HepG2 (cell line): ENCODE measurements around the gene ITGB2. TPM values are rescaled to one million over a fixed set of nuclear protein-coding genes. Genes with fewer than 3 reads are reported as not detected.

ENCODE experiments used
- ATAC-seq: fragments of 200-7000 bp; cut with Tn5 transposase; 3 replicates; pipeline ENCODE4 v1.9.1; 2020; ENCODE audit warnings: mild to moderate bottlenecking, moderate library complexity
- BruUV-seq: library from RNA; stranded (reverse); fragments of 400-500 nt; replicated peaks from 2 replicates; lab custom pipeline; 2021; lab: Mats Ljungman, UMichigan
- CTCF ChIA-PET: fragments of 300-600 bp; formaldehyde crosslinking; extraction: SDS; loops from one replicate; lab custom pipeline; 2021; ENCODE audit warnings: low total read pairs, inconsistent platforms, low intra/inter-chr PET ratio; lab: Yijun Ruan, JAX
- POLR2A ChIA-PET: fragments of 350-600 bp; sonication (Branson Sonifier 250); formaldehyde crosslinking; loops from one replicate; lab custom pipeline; 2020; ENCODE audit warnings: antibody characterized with exemption, inconsistent platforms; lab: Yijun Ruan, JAX
- DNase-seq: peaks from one replicate; pipeline ENCODE4 v3.0.0-alpha.2; 2015; ENCODE audit warnings: low spot score
- FAIRE-seq: peaks from 3 replicates; lab custom pipeline; 2011; peaks lifted over from hg19 to GRCh38; lab: Jason Lieb, UNC
- H2AFZ ChIP-seq: one replicate; pipeline ENCODE4 v1.6.1; 2011; ENCODE audit warnings: low read length, inconsistent platforms
- H3K27ac ChIP-seq: fragments of 300-600 bp; 3 replicates; pipeline ENCODE4 v1.8.0; 2011; ENCODE audit warnings: mixed run types, mild to moderate bottlenecking, mixed read lengths, low read length, inconsistent platforms; ENCODE audit not compliant: insufficient read depth; ENCODE audit errors: extremely low read length
- H3K27me3 ChIP-seq, 2 experiments: fragments of 200-600 bp in 1 of 2; 2 replicates in 1 of 2; 3 replicates in 1 of 2; pipeline versions ENCODE4 v1.6.0 to v1.8.0; 2011; ENCODE audit warnings: low read length in 2 of 2, mild to moderate bottlenecking in 2 of 2, moderate library complexity in 2 of 2, inconsistent platforms in 1 of 2; ENCODE audit not compliant: insufficient read depth in 2 of 2, control insufficient read depth in 1 of 2
- H3K36me3 ChIP-seq, 2 experiments: fragments of 200-600 bp in 1 of 2; replicated peaks in 1 of 2; 2 replicates in 1 of 2; 3 replicates in 1 of 2; pipeline versions ENCODE4 v1.5.1 to v1.8.0; 2011; ENCODE audit warnings: low read length in 2 of 2, inconsistent platforms in 1 of 2; ENCODE audit not compliant: insufficient read depth in 2 of 2, control insufficient read depth in 1 of 2
- H3K4me1 ChIP-seq: 2 replicates; pipeline ENCODE4 v1.5.1; 2012; ENCODE audit warnings: low read length, inconsistent platforms; ENCODE audit not compliant: insufficient read depth
- H3K4me2 ChIP-seq: 2 replicates; pipeline ENCODE4 v1.6.0; 2011; ENCODE audit warnings: low read depth, low read length, inconsistent platforms
- H3K4me3 ChIP-seq, 3 experiments: fragments of 200-600 bp in 1 of 3; sonication (generic), shearing (Covaris generic) in 1 of 3; replicated peaks in 1 of 3; 2 replicates each; pipeline ENCODE4 v1.5.1; 2011 to 2016; ENCODE audit warnings: low read length in 3 of 3, inconsistent platforms in 2 of 3, low read depth in 2 of 3, mild to moderate bottlenecking in 2 of 3, control low read depth in 1 of 3, mixed read lengths in 1 of 3; ENCODE audit not compliant: insufficient read depth in 1 of 3
- H3K79me2 ChIP-seq: one replicate; pipeline ENCODE4 v1.6.1; 2011; ENCODE audit warnings: low read length, inconsistent platforms; ENCODE audit not compliant: insufficient read depth
- H3K9ac ChIP-seq: 2 replicates; pipeline ENCODE4 v1.6.0; 2011; ENCODE audit warnings: mild to moderate bottlenecking, low read depth, low read length, inconsistent platforms; ENCODE audit not compliant: insufficient read depth
- H3K9me3 ChIP-seq: 2 replicates; pipeline ENCODE4 v1.5.1; 2012; ENCODE audit warnings: mild to moderate bottlenecking, low read length
- H4K20me1 ChIP-seq: 2 replicates; pipeline ENCODE4 v1.6.0; 2011; ENCODE audit warnings: inconsistent platforms, mild to moderate bottlenecking, low read length, moderate library complexity; ENCODE audit not compliant: insufficient read depth
- ATF7 ChIP-seq, 2 experiments: fragments of 450-650 bp in 1 of 2; sonication (generic) in 1 of 2; formaldehyde crosslinking in 1 of 2; IDR thresholded peaks; 2 replicates each; pipeline versions ENCODE4 v1.4.0 to v1.6.1; 2016 to 2020; ENCODE audit warnings: antibody characterized with exemption in 1 of 2, mild to moderate bottlenecking in 1 of 2, missing genetic modification reagents in 1 of 2
- CBFB ChIP-seq: sonication (generic); formaldehyde crosslinking; IDR thresholded peaks from 2 replicates; pipeline ENCODE4 v1.4.0; 2020; ENCODE audit warnings: missing genetic modification reagents
- MZF1 ChIP-seq: sonication (generic); formaldehyde crosslinking; IDR thresholded peaks from 2 replicates; pipeline ENCODE4 v1.8.1; 2023; ENCODE audit warnings: mild to moderate bottlenecking, missing genetic modification reagents, borderline replicate concordance
- PHB2 ChIP-seq: fragments of 450-650 bp; IDR thresholded peaks from 2 replicates; pipeline ENCODE4 v1.6.1; 2018; ENCODE audit not compliant: partially characterized antibody
- PHF8 ChIP-seq: sonication (generic); formaldehyde crosslinking; IDR thresholded peaks from 2 replicates; pipeline ENCODE4 v1.5.0; 2020; ENCODE audit warnings: missing genetic modification reagents
- PTBP1 ChIP-seq: fragments of 200-400 bp; formaldehyde crosslinking; IDR thresholded peaks from 2 replicates; pipeline ENCODE4 v1.6.1; 2018; ENCODE audit warnings: low read length, low read depth; ENCODE audit not compliant: poor library complexity, severe bottlenecking
- ZC3H4 ChIP-seq: sonication (generic); formaldehyde crosslinking; IDR thresholded peaks from 2 replicates; pipeline ENCODE4 v1.4.0; 2020; ENCODE audit warnings: missing genetic modification reagents, borderline replicate concordance
- ZFP62 ChIP-seq: sonication (generic); formaldehyde crosslinking; IDR thresholded peaks from 2 replicates; pipeline ENCODE4 v1.4.0; 2020; ENCODE audit warnings: missing genetic modification reagents
- ZNF101 ChIP-seq: sonication (generic); formaldehyde crosslinking; IDR thresholded peaks from 2 replicates; pipeline ENCODE4 v1.4.0; 2020; ENCODE audit warnings: mild to moderate bottlenecking, low read depth, missing genetic modification reagents, borderline replicate concordance
- ZNF652 ChIP-seq: IDR thresholded peaks from 2 replicates; pipeline ENCODE4 v1.6.1; 2016; ENCODE audit warnings: low read depth, borderline replicate concordance
- ZNF841 ChIP-seq: sonication (generic); formaldehyde crosslinking; IDR thresholded peaks from 2 replicates; pipeline ENCODE4 v1.8.1; 2023; ENCODE audit warnings: missing genetic modification reagents, borderline replicate concordance
- ZSCAN21 ChIP-seq: sonication (generic); formaldehyde crosslinking; IDR thresholded peaks from 2 replicates; pipeline ENCODE4 v1.8.0; 2022; ENCODE audit warnings: mild to moderate bottlenecking, missing genetic modification reagents, moderate library complexity, borderline replicate concordance
- WGBS: methylation state at CpG from one replicate; pipeline ENCODE4 v1.1.6; 2017; ENCODE audit warnings: low lambda C conversion rate; 5-methylcytosine and 5-hydroxymethylcytosine counted together
- in situ Hi-C: cut with HindIII; loops from 2 replicates; pipeline ENCODE4 v1.10.0; 2017; ENCODE audit warnings: low pct_unique_long_range_greater_than_20kb; ENCODE audit not compliant: extremely low pct_ligation_motif_present
- intact Hi-C: fragments of 100-400 bp; cut with micrococcal nuclease; formaldehyde crosslinking; loops from one replicate; pipeline ENCODE4 v1.10.0; 2022; ENCODE audit not compliant: unreplicated experiment
- polyA plus RNA-seq, 8 experiments: library from polyadenylated mRNA; depleted of rRNA in 3 of 8; stranded (reverse) in 7 of 8; unstranded in 1 of 8; fragments of >200 nt; fragmentation: Illumina TruSeq in 4 of 8; extraction: Trizol in 4 of 8; gene quantifications; 2 replicates each; pipeline versions ENCODE4 v1.2.1 to v1.2.3, GENCODE V29; 2011 to 2016; ENCODE audit warnings: low read depth in 4 of 8, missing spikeins in 1 of 8, mixed read lengths in 1 of 8; ENCODE audit not compliant: insufficient read depth in 1 of 8
- total RNA-seq, 5 experiments: library from RNA; depleted of rRNA; stranded (reverse); fragments of >200 nt; fragmentation: Illumina TruSeq; extraction: Trizol; gene quantifications; 2 replicates each; pipeline ENCODE4 v1.2.3, GENCODE V29; 2016; ENCODE audit warnings: low read depth in 1 of 5
- TF ChIP-seq, protein P1 (sequence below): sonication (generic); formaldehyde crosslinking; IDR thresholded peaks from 2 replicates; pipeline ENCODE4 v1.4.0; 2020; ENCODE audit warnings: low read depth, mild to moderate bottlenecking, missing genetic modification reagents
- TF ChIP-seq, protein P2 (sequence below): sonication (generic); formaldehyde crosslinking; IDR thresholded peaks from 2 replicates; pipeline ENCODE4 v1.5.1; 2020; ENCODE audit warnings: missing genetic modification reagents, mild to moderate bottlenecking, borderline replicate concordance
- TF ChIP-seq, protein P3 (sequence below): sonication (generic); formaldehyde crosslinking; IDR thresholded peaks from 2 replicates; pipeline ENCODE4 v1.5.1; 2020; ENCODE audit warnings: mild to moderate bottlenecking, missing genetic modification reagents

The ITGB2 gene
- total and polyA plus RNA-seq, 2 of the 13 experiments (the other 11 are each of a cell fraction or from before 2014, with no cell fraction given) = 4.2 to 18.0 TPM

DNA sequence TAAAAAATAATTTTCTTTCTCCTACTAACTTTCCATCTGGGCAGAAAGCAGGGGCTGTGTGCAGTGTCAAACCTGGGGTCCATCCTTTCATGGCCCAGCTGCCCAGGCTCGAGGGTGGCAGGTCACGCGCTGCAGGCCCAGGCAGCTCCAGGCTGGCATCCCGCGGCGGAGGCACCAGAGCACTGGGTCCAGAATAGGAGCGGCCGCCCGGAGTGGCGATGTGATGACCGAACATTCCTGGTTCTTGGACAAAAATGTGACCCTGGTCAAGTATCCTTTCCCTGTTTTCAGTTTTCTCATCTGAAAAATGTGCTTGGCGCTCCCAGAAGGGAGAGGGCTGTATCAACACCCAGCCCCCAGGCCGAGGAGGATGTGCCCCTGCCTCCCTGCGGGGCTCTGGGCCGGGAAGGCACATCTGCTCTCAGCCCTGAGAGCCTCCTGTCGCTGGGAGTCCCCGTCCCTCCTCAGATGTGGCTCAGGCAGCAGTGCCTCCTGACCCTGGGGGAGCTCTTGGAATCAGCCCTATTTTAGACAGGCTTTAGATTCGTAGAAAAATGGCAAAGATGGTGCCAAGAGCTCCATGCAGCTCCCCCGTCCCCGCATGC lies 48.5 kb upstream of the ITGB2 start (continued):
- no peak for TF ChIP-seq ATF7 (IDR thresholded peaks at IDR 0.05)
- TF ChIP-seq ATF7 (CRISPR knock-in tag; IDR thresholded peaks at IDR 0.05) = no peak
- no peak for TF ChIP-seq MZF1
- no peak for TF ChIP-seq ZSCAN21 (CRISPR knock-in tag)
- TF ChIP-seq, protein P1, sequence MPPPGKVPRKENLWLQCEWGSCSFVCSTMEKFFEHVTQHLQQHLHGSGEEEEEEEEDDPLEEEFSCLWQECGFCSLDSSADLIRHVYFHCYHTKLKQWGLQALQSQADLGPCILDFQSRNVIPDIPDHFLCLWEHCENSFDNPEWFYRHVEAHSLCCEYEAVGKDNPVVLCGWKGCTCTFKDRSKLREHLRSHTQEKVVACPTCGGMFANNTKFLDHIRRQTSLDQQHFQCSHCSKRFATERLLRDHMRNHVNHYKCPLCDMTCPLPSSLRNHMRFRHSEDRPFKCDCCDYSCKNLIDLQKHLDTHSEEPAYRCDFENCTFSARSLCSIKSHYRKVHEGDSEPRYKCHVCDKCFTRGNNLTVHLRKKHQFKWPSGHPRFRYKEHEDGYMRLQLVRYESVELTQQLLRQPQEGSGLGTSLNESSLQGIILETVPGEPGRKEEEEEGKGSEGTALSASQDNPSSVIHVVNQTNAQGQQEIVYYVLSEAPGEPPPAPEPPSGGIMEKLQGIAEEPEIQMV (CRISPR knock-in tag) = no peak
- no peak for TF ChIP-seq ZNF652 (CRISPR knock-in tag)
- no peak for TF ChIP-seq ZNF841 (CRISPR knock-in tag)
- no peak for TF ChIP-seq PTBP1
- no peak for TF ChIP-seq ZC3H4
- TF ChIP-seq ZFP62 (CRISPR knock-in tag) = no peak

DNA sequence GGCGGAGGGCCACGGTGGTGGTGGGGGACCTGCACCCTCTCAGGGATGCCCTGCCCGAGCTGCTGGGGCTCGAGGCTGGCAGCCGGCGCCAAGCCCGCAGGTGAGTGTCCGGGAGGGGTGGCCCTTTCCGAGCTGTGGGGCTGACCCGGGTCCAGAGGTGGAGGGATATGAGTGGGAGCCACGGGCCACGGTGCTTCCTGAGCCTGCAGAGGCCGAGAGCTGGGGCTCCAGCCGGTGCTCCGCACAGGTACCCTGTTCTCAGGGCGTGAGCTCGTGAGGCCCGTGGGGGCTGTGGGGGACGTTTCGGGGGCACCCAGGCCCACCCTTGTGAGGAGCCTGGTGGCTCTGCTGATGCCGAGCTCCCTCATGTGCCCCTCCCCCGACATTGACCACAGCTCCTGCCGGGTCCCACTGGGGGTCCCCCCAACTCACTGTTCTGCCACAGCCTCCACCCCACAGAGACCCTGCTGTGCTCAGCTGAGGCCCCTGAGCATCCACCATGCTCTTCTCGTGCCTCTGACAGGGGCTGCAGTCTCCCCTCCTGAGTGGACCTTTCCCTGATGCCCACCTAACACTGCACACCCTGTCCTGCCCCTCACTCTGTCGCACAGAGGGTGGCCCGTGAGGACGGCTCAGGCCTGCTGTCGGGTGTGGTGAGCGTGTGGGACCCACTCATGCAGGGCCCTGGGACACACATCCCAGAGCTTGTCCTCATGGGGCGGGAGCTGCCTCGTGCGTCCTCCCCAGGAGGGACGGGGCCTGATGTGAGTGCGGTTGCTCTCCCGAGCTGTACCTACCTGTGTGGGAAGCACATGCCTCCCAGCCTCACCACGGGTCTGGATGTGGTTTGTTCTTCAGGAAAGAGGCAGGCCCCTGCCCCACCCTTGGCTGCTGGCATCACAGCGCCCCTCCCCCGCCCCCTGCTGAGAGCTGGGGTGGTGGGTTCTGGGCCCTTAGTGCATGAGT lies 46.7 kb upstream of the ITGB2 start:
- Histone ChIP-seq H3K9me3 (no peaks in the 10 kb centered on the region), H3K27me3 (no peaks in the 10 kb centered on the region), H3K4me1 (peaks cover 11% of the 10 kb centered on the region), H3K27ac (no peak overlapping the region), H3K36me3 (peaks cover 18 to 54% of the 10 kb centered on the region in 2 experiments), H3K79me2 (peaks cover 11% of the 10 kb centered on the region), H3K4me3 (no peak overlapping the region), H2AFZ (no peak overlapping the region), H4K20me1 (no peaks in the 10 kb centered on the region), H3K4me2 (no peak overlapping the region), H3K9ac (no peak overlapping the region)
- WGBS = 89% methylated on average over 9 of the region's 38 CpGs
- in situ Hi-C loops = no loop called here
- no TSS peak for BruUV-seq
- ATAC-seq (no peak; the same call in 1 of the 3 replicates), FAIRE-seq (no peak), DNase-seq (no peak)
- POLR2A ChIA-PET = no interaction called here
- CTCF ChIA-PET = no interaction called here
- intact Hi-C loops = no loop called here
- no peak for TF ChIP-seq PHB2
- TF ChIP-seq CBFB (CRISPR knock-in tag) = no peak
- TF ChIP-seq, protein P2, sequence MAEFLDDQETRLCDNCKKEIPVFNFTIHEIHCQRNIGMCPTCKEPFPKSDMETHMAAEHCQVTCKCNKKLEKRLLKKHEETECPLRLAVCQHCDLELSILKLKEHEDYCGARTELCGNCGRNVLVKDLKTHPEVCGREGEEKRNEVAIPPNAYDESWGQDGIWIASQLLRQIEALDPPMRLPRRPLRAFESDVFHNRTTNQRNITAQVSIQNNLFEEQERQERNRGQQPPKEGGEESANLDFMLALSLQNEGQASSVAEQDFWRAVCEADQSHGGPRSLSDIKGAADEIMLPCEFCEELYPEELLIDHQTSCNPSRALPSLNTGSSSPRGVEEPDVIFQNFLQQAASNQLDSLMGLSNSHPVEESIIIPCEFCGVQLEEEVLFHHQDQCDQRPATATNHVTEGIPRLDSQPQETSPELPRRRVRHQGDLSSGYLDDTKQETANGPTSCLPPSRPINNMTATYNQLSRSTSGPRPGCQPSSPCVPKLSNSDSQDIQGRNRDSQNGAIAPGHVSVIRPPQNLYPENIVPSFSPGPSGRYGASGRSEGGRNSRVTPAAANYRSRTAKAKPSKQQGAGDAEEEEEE (CRISPR knock-in tag) = no peak
- TF ChIP-seq, protein P3, sequence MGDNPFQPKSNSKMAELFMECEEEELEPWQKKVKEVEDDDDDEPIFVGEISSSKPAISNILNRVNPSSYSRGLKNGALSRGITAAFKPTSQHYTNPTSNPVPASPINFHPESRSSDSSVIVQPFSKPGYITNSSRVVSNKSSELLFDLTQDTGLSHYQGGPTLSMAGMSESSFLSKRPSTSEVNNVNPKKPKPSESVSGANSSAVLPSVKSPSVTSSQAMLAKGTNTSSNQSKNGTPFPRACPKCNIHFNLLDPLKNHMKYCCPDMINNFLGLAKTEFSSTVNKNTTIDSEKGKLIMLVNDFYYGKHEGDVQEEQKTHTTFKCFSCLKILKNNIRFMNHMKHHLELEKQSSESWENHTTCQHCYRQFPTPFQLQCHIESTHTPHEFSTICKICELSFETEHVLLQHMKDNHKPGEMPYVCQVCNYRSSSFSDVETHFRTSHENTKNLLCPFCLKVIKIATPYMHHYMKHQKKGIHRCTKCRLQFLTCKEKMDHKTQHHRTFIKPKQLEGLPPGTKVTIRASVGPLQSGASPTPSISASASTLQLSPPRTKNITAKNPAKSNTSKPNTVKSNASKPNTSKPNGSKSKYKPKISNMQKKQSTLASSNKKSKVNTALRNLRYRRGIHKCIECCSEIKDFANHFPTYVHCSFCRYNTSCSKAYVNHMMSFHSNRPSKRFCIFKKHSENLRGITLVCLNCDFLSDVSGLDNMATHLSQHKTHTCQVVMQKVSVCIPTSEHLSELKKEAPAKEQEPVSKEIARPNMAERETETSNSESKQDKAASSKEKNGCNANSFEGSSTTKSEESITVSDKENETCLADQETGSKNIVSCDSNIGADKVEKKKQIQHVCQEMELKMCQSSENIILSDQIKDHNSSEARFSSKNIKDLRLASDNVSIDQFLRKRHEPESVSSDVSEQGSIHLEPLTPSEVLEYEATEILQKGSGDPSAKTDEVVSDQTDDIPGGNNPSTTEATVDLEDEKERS (CRISPR knock-in tag) = no peak
- no peak for TF ChIP-seq PHF8
- no peak for TF ChIP-seq ZNF101 (CRISPR knock-in tag)
